Right lobe of liver (tissue), 4 donors: ENCODE results near the gene CFAP20DC.

Experiments used
- CTCF ChIP-seq, 4 donors: fragments of 200-600 bp in 3 of 4; fragments of 450-650 bp in 1 of 4; IDR thresholded peaks; one replicate each; pipeline versions ENCODE4 v1.5.1 to v1.8.0; 2016 to 2022; ENCODE audit warnings: antibody characterized with exemption in 4 of 4, mild to moderate bottlenecking in 2 of 4
- POLR2A ChIP-seq: fragments of 450-650 bp; IDR thresholded peaks from one replicate; pipeline ENCODE4 v1.6.1; 2017; ENCODE audit warnings: antibody characterized with exemption, mild to moderate bottlenecking
- donor health status: DM: no; HTN: no; CAD: no.
- donor health status: DM: no; HTN: no; CAD: no.
- donor health status: DM: no; HTN: yes; CAD: no.

DNA sequence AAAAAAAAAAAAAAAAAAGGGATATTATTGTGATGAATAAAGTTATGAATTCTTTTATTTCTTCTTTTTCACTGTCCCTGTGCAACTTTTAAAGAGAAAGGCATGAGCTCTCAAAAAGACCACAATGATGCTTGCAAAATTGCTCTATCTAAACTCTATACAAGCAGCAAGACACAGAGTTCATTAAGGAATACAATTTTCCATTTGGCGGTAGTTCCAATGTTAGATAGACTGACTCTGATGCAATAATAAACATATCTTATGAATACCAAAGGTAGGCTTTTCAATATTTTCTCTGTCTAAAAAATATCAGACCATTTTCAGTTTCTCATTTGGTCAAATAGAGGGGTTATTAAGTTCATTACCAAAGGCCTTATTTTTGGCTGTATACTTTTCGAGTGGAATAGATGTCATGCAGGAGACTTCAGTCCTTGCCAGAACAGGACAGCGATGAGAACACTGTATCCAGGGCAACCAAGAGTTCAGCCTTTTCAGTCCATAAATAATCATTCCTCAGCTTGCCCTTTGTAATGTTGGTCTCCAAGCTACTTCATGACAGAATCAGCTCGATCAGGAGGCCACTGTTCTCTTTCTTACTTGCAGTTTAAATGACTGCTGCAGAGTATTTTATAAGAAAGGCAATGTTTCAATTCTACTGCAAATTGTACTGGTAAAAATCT is 220.4 kb downstream of the CFAP20DC start:
- no peak for TF ChIP-seq CTCF (IDR thresholded peaks at IDR 0.05)
- TF ChIP-seq POLR2A: no peak
